GM18520 (cell line): ENCODE data around the gene TTLL5.

Source experiments
- ATAC-seq: cut with Tn5 transposase; IDR thresholded peaks from one replicate; pipeline ENCODE4 v1.9.1; 2021; ENCODE audit not compliant: unreplicated experiment

TTLL5 gene

DNA sequence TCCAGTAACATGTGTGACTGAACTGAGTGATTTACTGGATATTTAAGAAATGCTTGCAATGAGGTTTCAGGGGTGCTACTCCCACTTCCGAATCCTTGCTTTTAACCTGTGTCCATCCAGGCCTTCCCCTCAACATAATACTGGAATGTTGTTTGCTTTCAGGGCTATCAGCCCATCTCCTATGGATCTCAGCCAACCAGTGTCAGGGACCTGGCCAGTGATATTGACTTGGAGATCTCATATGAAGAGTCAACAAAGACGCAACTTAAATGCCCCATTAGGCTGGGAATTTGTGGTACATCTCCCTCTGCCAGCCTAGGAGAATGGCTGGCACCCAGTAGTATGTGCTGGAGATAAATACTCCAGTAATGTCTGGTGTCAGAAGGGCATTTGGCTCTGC, 323.6 kb downstream of the TTLL5 start:
- no peak for ATAC-seq

DNA sequence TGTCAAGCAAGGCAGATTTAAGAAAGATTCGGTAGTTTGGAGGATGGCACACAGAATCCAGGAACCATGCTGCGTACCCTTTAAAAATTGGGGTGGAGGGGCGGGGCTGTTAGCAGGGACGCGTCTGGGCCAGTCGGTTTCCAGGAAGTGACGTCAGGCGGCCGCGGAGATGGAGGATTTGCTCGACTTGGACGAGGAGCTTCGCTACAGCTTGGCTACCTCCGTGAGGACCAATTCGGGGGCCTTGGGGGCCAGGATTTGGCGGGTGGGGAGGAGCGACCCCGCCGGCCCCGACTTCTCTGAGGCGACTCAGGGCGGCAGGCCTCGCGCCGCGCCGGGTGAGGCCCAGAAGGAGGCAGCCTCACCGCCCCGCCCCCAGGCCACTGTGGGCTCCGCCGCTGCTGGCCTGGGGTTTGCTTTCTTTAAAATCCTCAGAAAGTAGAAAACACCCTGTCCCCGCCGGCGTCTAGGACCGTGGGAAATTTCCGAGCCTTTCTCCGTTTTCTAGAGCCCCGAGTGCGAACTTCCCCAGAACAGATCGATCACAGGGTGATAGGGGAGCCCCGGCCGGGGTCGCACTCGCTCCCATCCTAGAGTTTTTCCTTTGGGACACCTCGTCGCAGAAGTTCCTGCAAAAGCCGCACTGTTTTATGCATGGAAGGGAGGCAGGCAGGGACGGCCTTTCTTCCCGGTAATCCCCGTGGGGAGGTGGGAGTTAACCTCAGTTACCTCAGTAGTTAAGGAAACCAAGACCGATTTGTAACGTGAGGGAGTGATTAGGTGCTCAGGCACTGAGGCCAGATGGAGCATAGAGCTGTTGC, 324.8 kb downstream of the TTLL5 start, which contains the start of gene IFT43:
IFT43 (plus strand) TSS at position 146 of the 821 bp plus-strand sequence; CDS start at position 170, 24 bp downstream.
- ATAC-seq, result peak; percentile 47

DNA sequence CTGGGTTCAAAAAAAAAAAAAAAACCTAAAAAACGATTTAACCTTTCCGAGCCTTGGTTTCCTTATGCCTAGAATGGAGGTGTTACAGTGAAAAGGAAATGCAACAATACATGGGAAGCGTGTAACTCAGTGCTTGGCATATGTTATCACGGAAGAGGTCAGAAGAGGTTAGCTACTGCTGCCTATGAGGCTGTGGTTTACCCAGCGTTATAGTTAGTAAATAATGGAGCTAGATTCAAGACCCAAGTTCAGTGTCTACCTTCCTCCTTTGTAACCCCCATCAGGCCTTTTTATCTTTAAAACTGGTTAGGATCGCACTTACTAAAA, 325.4 kb downstream of the TTLL5 start:
- ATAC-seq, result no peak

DNA sequence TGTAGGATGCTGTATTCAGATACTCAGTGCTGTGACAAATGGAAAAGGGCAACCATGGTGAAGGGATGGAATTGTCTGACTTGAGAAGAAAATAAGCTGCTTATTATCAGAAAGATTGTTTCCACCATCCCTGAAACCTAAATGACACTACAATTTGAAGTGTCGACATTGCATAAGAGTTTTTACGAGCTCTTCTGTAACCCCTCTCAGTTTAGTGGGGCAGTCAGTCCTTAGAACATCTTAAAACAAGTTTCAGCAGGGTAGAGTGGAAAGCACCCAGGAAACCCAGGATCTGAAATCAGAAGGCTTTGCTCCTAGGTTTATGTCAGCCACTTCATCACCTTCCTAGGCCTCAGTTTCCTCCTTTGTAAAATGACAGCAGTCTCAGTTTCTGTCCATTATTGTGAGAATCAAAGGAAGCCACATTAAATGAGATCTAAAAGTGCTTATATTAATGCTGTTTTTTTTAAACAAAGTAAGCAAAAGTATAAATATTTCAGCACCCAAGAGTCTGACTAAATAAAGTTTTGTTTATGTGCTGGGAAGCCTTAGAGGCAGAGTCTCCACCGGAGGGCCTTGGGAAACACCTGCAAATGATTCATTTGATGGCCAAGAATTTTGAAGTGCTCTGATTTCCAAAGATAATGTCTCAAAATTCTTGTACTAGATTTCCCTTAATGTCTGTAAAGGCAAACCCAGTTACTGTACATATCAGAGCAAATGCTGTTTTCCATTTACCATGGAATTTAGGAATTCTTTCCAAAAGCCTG, 326.3 kb downstream of the TTLL5 start:
- no peak for ATAC-seq

DNA sequence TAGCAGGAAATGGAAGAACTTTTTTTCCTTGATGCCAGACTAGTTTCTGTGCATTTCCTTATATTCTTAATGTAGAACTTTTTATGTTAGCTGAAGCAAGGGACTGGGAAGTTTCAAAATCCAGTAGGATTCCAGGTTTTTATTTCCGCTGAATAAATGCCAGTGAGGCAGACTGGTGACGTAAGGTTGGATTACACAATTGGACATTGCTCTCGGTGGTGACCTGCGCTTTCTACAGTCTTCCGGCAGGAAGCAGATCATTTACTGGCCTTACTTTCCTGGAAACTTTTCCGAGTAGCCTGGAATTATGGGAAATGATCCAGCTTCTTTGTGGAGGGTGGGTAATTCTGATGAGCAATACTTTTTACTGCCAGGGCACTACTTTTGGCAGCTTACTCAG, 328.1 kb downstream of the TTLL5 start:
- ATAC-seq, result no peak

DNA sequence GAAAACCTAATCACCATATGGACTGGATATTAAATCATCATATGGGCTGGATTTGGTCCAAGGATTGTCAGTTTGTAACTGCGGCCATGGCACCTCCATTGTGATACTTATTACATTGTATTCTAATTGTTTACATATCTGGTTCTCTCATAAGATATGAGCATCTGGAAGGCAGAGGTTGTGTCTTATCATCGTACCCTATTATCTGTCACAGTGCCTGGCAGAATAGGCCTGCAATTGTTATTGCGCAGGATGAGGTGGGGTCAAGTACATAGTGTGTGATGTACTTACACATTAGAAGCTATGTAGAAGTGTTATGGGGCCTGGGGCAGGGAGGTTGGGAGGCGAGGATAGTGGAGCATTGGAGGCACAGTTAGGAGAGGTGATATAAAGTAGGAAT, 329.3 kb downstream of the TTLL5 start:
- no peak for ATAC-seq

DNA sequence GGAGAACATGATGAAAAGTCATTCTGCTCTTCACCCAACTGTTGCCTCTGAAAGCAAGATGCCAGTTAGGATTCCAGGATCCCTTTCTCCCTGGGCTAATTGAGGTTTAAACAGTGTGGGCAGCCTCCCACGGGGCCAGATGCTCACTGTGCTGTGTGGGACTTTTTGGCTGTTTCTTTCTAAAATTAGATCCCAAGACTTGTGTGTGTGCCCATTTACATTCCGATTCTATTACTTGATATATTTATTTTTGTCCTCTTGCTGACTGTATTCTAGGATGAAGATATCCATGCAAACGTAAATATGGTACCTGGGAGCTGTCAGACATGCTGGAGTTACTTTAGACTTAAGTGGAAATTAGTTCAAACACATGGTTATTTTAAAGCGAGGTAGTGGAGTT, 330.7 kb downstream of the TTLL5 start:
- ATAC-seq, result no peak

DNA sequence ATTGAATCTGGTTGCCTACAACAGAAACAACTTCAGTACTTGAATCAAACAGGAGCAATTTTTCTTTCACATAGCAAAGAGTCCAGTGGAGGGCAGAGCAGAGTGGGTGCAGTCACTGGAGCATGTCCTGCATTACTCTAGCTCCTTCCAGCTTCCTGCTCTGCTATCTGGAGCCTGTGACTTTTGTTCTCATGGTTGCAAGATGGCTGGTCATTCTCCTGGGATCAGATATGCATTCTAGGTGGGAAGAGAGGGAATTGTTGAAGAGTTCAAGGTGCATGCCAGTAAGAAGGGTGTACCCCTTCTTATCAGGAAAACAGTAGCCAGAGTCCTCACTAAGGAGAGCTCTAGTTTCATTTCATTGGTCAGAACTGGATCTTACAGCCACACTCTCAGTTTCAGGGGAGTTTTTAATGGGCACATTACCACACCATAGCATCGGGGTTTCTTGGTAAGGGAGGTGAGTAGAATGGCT, 332.6 kb downstream of the TTLL5 start:
- no peak for ATAC-seq

DNA sequence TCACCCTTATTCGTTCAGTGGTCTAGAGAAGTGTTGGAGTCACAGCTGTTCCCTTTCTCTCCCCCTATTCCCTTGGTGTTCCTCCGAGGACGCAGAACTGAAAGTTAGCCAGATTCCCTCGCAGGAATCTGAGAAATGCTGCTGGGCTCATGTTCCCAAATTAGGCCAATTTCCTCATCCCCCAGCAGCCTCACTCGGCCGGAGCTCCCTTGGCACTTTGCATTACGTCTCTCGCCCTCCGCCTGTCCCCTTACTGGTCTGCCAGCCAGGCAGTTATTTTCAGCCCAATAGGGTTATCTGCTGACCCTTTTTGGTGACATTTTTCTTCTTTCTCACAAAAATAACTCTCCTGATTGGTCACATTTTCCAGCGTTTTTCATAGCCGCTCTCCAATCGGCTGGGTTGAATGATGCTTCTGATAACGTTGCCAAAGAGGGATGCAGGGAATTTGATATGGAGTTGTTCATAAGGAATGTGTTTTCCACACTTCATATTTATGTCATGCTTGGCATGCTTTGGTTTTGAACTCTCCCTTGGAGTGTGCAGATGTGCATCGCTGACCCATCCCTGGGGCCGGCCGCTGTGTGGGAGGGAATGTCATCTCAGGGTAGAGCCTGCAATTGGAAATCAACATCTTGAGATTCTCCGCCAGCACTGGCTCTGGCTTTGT, 334.5 kb downstream of the TTLL5 start:
- ATAC-seq, result no peak

DNA sequence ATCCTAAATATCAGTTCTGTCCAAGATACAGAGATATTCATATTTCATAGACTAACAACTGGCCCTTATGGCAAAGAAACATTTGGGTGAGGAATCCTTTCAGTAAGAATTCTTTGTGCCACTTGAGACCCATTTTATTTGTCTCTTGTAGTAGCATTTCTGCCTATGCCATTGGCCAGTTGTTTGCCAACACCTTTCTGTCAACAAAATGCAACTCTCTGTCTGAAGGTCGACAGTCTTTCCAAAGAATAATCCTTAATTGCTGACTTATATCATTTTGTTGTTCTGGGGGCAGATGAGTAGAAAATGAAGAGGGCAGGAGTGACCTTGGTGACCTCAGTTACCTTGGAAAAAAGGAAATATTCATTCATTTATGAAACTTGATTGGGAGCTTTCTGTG, 335.4 kb downstream of the TTLL5 start:
- ATAC-seq, result no peak

DNA sequence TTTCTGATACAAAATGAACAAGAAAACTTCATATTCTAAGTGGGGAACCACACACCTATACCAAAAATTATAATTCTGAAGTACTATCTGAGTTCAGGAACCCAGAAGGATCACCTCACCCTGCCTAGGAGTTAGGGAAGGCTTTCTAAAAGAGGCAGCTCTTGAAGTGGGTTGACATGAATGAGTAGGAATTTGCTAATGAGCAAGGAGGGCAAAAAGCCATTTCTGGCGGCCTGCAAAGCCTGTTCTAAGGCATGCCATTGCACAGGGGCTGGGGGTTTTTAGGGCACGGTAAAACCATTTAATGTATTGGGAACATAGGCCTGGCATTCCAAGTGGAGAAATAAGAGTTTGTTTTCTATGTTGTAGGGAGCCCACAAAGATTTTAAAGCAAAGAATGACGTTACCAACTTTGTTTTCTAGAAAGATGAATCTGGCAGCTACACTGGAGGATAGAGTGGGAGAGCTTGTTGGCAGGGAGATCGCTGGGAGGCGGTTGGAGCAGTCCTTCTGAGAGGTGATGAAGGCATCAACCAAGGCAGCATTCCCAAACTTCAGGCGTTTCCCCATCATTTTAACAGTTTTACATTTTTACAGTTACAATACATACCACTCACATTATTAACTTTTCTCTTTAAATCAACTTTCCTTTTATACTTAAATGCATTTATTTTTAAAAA, 338.6 kb downstream of the TTLL5 start:
- no peak for ATAC-seq

DNA sequence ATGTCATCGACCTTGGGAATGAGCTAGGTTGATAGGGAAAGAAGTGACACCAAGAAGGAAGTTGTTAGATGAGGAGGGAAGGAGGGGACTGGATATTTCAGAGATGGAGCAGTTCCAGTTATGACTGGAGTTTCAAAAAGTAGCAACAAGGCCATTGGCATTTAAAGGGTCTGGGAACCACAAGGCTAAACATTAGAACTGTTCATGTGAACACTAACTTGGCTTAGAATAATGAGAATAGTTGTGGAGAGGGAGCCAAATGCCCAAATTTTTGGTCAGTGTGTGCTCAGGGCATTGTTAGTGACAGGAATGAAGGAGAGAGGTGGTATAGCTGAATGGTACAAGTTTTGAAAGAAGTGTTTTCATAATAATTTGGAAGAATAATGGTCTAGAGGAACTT, 341.3 kb downstream of the TTLL5 start:
- no peak for ATAC-seq
